Loucy (cell line): ENCODE data around the gene FTO.

Source experiments
- EZH2phosphoT487 ChIP-seq: fragments of 200-600 bp; IDR thresholded peaks from 2 replicates; pipeline ENCODE4 v1.6.1; 2018; ENCODE audit warnings: antibody characterized with exemption, mild to moderate bottlenecking, moderate library complexity, borderline replicate concordance
- TF ChIP-seq, protein P1 (sequence below): fragments of 200-600 bp; sonication (generic); conservative IDR thresholded peaks from 2 replicates; pipeline ENCODE4 v1.5.1; 2014; ENCODE audit warnings: mild to moderate bottlenecking, antibody characterized with exemption, low read length

DNA sequence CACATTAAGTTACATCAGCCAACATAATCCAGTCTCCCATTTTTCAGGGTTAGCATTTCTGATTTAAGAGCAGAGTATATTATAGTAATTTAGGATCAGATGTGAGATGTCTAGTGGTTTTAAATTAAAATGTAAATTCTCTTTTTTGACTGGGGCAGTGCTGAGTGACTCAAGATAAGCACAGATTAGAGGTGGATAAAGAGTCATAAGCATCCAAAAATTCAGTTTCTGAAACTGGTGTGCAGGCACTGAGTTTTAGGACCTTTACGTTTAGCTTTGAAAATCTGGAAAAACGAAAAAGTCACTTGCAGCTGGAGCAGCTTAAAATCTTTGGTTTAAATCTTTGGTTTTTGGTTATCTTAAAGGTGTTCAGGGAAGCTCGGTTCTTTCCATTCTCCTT, 190.7 kb downstream of the FTO start:
- TF ChIP-seq, protein P1, sequence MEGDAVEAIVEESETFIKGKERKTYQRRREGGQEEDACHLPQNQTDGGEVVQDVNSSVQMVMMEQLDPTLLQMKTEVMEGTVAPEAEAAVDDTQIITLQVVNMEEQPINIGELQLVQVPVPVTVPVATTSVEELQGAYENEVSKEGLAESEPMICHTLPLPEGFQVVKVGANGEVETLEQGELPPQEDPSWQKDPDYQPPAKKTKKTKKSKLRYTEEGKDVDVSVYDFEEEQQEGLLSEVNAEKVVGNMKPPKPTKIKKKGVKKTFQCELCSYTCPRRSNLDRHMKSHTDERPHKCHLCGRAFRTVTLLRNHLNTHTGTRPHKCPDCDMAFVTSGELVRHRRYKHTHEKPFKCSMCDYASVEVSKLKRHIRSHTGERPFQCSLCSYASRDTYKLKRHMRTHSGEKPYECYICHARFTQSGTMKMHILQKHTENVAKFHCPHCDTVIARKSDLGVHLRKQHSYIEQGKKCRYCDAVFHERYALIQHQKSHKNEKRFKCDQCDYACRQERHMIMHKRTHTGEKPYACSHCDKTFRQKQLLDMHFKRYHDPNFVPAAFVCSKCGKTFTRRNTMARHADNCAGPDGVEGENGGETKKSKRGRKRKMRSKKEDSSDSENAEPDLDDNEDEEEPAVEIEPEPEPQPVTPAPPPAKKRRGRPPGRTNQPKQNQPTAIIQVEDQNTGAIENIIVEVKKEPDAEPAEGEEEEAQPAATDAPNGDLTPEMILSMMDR, result no peak
- TF ChIP-seq EZH2phosphoT487, result no peak
